Esophagus mucosa (tissue), 1 donor: ENCODE results near the gene ATP5PO. TPM values are rescaled to one million over a fixed set of nuclear protein-coding genes. Genes with fewer than 3 reads are reported as not detected.
"Not testable (repeated sequence)": the region's sequence is repeated elsewhere in the genome, so short reads cannot be mapped to it uniquely, and the experiment has no call there.

Experiments used
- ATAC-seq: fragments of 200-7000 bp; cut with Tn5 transposase; one replicate; pipeline ENCODE4 v1.9.1; 2020
- total RNA-seq: library from RNA; stranded (reverse); gene quantifications from one replicate; pipeline ENCODE4 v1.2.4, GENCODE V29; 2023
- donor health status: DM: yes; HTN: yes; CAD: no.

Gene ATP5PO
- total RNA-seq, 1 donor from 2014 or later: 236 TPM

- ATAC-seq: no peak
These were observed 24.7 kb upstream of the ATP5PO start for GRCh38 chr21:33940164-33940880.

- no peak for ATAC-seq
These were observed 23.6 kb upstream of the ATP5PO start for GRCh38 chr21:33939226-33939625.

GRCh38 chr21:33938381-33938780 is 22.8 kb upstream of the ATP5PO start:
- ATAC-seq: no peak

- no peak for ATAC-seq
These were observed 22.3 kb upstream of the ATP5PO start for GRCh38 chr21:33937931-33938339.

- ATAC-seq: no peak
These were observed 21.5 kb upstream of the ATP5PO start for GRCh38 chr21:33937146-33937545.

- no peak for ATAC-seq
These were observed 20.9 kb upstream of the ATP5PO start for GRCh38 chr21:33936301-33937038.

GRCh38 chr21:33932731-33933130 is 17.1 kb upstream of the ATP5PO start:
- ATAC-seq: no peak

- peak; percentile 55 for ATAC-seq
These were observed 16.3 kb upstream of the ATP5PO start for GRCh38 chr21:33931799-33932390.

- ATAC-seq: peak; percentile 74
These were observed 15.6 kb upstream of the ATP5PO start for GRCh38 chr21:33931052-33931798.

- ATAC-seq: not testable (repeated sequence)
These were observed 10.6 kb upstream of the ATP5PO start for GRCh38 chr21:33926248-33926647.

GRCh38 chr21:33924766-33925100 is 9.1 kb upstream of the ATP5PO start:
- peak; percentile 62 for ATAC-seq

- peak; percentile 91 for ATAC-seq
These were observed 8.6 kb upstream of the ATP5PO start for GRCh38 chr21:33924079-33924765.

- ATAC-seq: no peak
These were observed 1.8 kb upstream of the ATP5PO start for GRCh38 chr21:33917421-33917820.

GRCh38 chr21:33916200-33916567 is 580 bp upstream of the ATP5PO start:
- ATAC-seq: peak; percentile 17

- peak; percentile 18 for ATAC-seq
These were observed 1.4 kb downstream of the ATP5PO start for GRCh38 chr21:33914188-33914587.

- ATAC-seq: no peak
These were observed 5.8 kb downstream of the ATP5PO start for GRCh38 chr21:33909756-33910155.

GRCh38 chr21:33908760-33909159 is 6.8 kb downstream of the ATP5PO start:
- ATAC-seq: no peak

GRCh38 chr21:33904041-33904440 is 11.6 kb downstream of the ATP5PO start:
- no peak for ATAC-seq

GRCh38 chr21:33902349-33902748 is 13.3 kb downstream of the ATP5PO start:
- ATAC-seq: peak; percentile 30

- peak; percentile 77 for ATAC-seq
These were observed 14.0 kb downstream of the ATP5PO start for GRCh38 chr21:33901412-33902288.

- no peak for ATAC-seq
These were observed 16.4 kb downstream of the ATP5PO start for GRCh38 chr21:33899199-33899598.
